ENCODE results near the gene LSM14B.

- TF ChIP-seq POLR2A (IDR thresholded peaks at IDR 0.05) (no peak), CTCF (IDR thresholded peaks at IDR 0.05 in 4 of 5, conservative IDR thresholded peaks at IDR 0.05 in 1 of 5) (no peak)
Observed at GRCh38 chr20:62147528-62147927, 25.3 kb downstream of the LSM14B start.
